HEK293 (cell line): Measurements from ENCODE around the gene PABPN1.

Source experiments
- BCL6B ChIP-seq: fragments of 450-650 bp; formaldehyde crosslinking; IDR thresholded peaks from 2 replicates; pipeline ENCODE4 v1.5.1; 2017; ENCODE audit warnings: missing biosample characterization, missing genetic modification characterization
- EGR2 ChIP-seq: fragments of 450-650 bp; formaldehyde crosslinking; IDR thresholded peaks from 2 replicates; pipeline ENCODE4 v1.5.1; 2016; ENCODE audit warnings: low read depth, missing biosample characterization, missing genetic modification characterization
- GLIS2 ChIP-seq: fragments of 450-650 bp; formaldehyde crosslinking; IDR thresholded peaks from 2 replicates; pipeline ENCODE4 v1.5.1; 2016; ENCODE audit warnings: missing biosample characterization, missing genetic modification characterization
- MYNN ChIP-seq: fragments of 450-650 bp; formaldehyde crosslinking; IDR thresholded peaks from 2 replicates; pipeline ENCODE4 v1.5.1; 2016; ENCODE audit warnings: missing biosample characterization, missing genetic modification characterization, borderline replicate concordance
- PATZ1 ChIP-seq: fragments of 450-650 bp; formaldehyde crosslinking; IDR thresholded peaks from 2 replicates; pipeline ENCODE4 v1.5.1; 2016; ENCODE audit warnings: missing biosample characterization, missing genetic modification characterization
- SALL2 ChIP-seq: fragments of 450-650 bp; formaldehyde crosslinking; IDR thresholded peaks from 2 replicates; pipeline ENCODE4 v1.5.0; 2017; ENCODE audit warnings: missing biosample characterization, mild to moderate bottlenecking, missing genetic modification characterization, borderline replicate concordance
- ZBTB17 ChIP-seq: fragments of 450-650 bp; formaldehyde crosslinking; IDR thresholded peaks from 2 replicates; pipeline ENCODE4 v1.5.1; 2016; ENCODE audit warnings: missing biosample characterization, missing genetic modification characterization
- ZBTB8A ChIP-seq: fragments of 450-650 bp; formaldehyde crosslinking; IDR thresholded peaks from 2 replicates; pipeline ENCODE4 v1.5.1; 2016; ENCODE audit warnings: missing biosample characterization, missing genetic modification characterization
- ZNF140 ChIP-seq: fragments of 450-650 bp; formaldehyde crosslinking; IDR thresholded peaks from 2 replicates; pipeline ENCODE4 v1.5.1; 2016; ENCODE audit warnings: missing biosample characterization, missing genetic modification characterization
- ZNF202 ChIP-seq: fragments of 450-650 bp; formaldehyde crosslinking; IDR thresholded peaks from 2 replicates; pipeline ENCODE4 v1.5.1; 2016; ENCODE audit warnings: missing biosample characterization, missing genetic modification characterization, borderline replicate concordance
- ZNF280C ChIP-seq: fragments of 450-650 bp; formaldehyde crosslinking; IDR thresholded peaks from 2 replicates; pipeline ENCODE4 v1.5.1; 2016; ENCODE audit warnings: missing biosample characterization, missing genetic modification characterization
- ZNF37A ChIP-seq: fragments of 450-650 bp; IDR thresholded peaks from 2 replicates; pipeline ENCODE4 v1.5.1; 2018; ENCODE audit warnings: missing biosample characterization, missing genetic modification characterization
- ZNF404 ChIP-seq: fragments of 450-650 bp; formaldehyde crosslinking; IDR thresholded peaks from 2 replicates; pipeline ENCODE4 v1.5.1; 2017; ENCODE audit warnings: missing biosample characterization, missing genetic modification characterization
- ZNF510 ChIP-seq: fragments of 450-650 bp; formaldehyde crosslinking; IDR thresholded peaks from 2 replicates; pipeline ENCODE4 v1.5.1; 2018; ENCODE audit warnings: mild to moderate bottlenecking, missing genetic modification characterization, missing biosample characterization; ENCODE audit not compliant: insufficient replicate concordance
- ZNF521 ChIP-seq: fragments of 450-650 bp; formaldehyde crosslinking; IDR thresholded peaks from 2 replicates; pipeline ENCODE4 v1.5.1; 2017; ENCODE audit warnings: missing biosample characterization, mild to moderate bottlenecking, missing genetic modification characterization
- ZNF529 ChIP-seq: fragments of 450-650 bp; formaldehyde crosslinking; IDR thresholded peaks from 2 replicates; pipeline ENCODE4 v1.5.1; 2017; ENCODE audit warnings: missing genetic modification characterization, missing biosample characterization; ENCODE audit not compliant: insufficient replicate concordance
- ZNF623 ChIP-seq: fragments of 450-650 bp; formaldehyde crosslinking; IDR thresholded peaks from 2 replicates; pipeline ENCODE4 v1.5.1; 2016; ENCODE audit warnings: missing biosample characterization, missing genetic modification characterization
- ZNF624 ChIP-seq: fragments of 450-650 bp; formaldehyde crosslinking; IDR thresholded peaks from 2 replicates; pipeline ENCODE4 v1.5.1; 2017; ENCODE audit warnings: missing biosample characterization, missing genetic modification characterization
- ZNF626 ChIP-seq: fragments of 450-650 bp; sonication (Bioruptor Pico); formaldehyde crosslinking; IDR thresholded peaks from 2 replicates; pipeline ENCODE4 v1.5.1; 2018; ENCODE audit warnings: missing biosample characterization, missing genetic modification characterization, inconsistent platforms
- ZNF830 ChIP-seq: fragments of 450-650 bp; IDR thresholded peaks from 2 replicates; pipeline ENCODE4 v1.5.0; 2018; ENCODE audit warnings: missing biosample characterization, missing genetic modification characterization, low read depth, mild to moderate bottlenecking, moderate library complexity
- ZSCAN30 ChIP-seq: fragments of 450-650 bp; IDR thresholded peaks from 2 replicates; pipeline ENCODE4 v1.5.1; 2018; ENCODE audit warnings: missing biosample characterization, mild to moderate bottlenecking, missing genetic modification characterization, moderate library complexity
- TF ChIP-seq, protein P1 (sequence below): fragments of 450-650 bp; formaldehyde crosslinking; IDR thresholded peaks from 2 replicates; pipeline ENCODE4 v1.5.1; 2016; ENCODE audit warnings: missing biosample characterization, missing genetic modification characterization
- TF ChIP-seq, protein P2 (sequence below): fragments of 450-650 bp; formaldehyde crosslinking; IDR thresholded peaks from 2 replicates; pipeline ENCODE4 v1.5.1; 2016; ENCODE audit warnings: missing biosample characterization, missing genetic modification characterization, low read depth
- TF ChIP-seq, protein P3 (sequence below): fragments of 450-650 bp; formaldehyde crosslinking; conservative IDR thresholded peaks from 2 replicates; pipeline ENCODE4 v1.5.1; 2016; ENCODE audit warnings: low read depth, missing biosample characterization, missing genetic modification characterization

The PABPN1 gene

DNA sequence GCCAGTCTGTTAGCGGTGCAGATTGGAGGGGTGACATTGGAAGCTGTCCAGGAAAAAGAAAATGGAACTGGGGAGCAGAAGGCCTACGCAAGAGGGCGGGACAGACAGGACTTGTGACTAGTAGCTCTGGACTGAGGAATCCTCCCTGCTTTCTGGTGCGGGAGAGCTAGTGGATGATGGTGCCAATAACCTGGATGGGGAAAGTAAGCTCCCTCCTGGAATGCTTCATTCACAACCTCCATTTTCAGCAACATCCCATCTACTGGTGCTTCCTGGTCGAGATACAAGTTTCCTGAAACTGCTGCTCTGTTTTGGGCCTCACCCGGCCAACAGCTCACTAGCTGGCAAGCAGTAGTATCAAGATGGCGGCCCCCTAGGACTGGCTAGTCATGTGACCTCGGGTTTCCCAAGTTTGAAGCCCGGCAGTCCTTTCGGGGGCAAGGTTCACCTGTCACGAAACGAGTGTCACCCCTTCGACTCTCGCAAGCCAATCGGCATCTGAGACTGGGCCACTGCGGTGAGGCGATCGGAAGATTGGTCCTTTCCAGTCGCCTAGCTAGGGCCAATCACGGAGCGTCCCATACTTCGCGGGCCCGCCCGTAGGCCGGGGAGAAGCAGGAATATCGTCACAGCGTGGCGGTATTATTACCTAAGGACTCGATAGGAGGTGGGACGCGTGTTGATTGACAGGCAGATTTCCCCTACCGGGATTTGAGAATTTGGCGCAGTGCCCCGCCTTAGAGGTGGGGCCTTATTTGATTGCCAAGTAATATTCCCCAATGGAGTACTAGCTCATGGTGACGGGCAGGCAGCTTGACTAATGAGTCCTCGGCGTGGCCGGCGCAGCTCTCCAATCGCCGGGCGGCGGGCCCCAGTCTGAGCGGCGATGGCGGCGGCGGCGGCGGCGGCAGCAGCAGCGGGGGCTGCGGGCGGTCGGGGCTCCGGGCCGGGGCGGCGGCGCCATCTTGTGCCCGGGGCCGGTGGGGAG, at the start of gene PABPN1 (continued):
- TF ChIP-seq PATZ1 (peak; percentile 75), ZNF202 (tag by site-specific recombination) (no peak), MYNN (tag by site-specific recombination) (no peak), ZNF510 (tag by site-specific recombination) (no peak), ZNF280C (no peak), ZNF830 (tag by site-specific recombination) (no peak), SALL2 (tag by site-specific recombination) (no peak), EGR2 (tag by site-specific recombination) (no peak), ZNF521 (tag by site-specific recombination) (no peak), GLIS2 (tag by site-specific recombination) (peak; percentile 24; the same call in 1 of the 2 replicates), ZBTB8A (tag by site-specific recombination) (peak; percentile 79), ZNF529 (tag by site-specific recombination) (no peak), ZNF404 (tag by site-specific recombination) (no peak), ZNF623 (tag by site-specific recombination) (no peak), ZNF140 (tag by site-specific recombination) (no peak), BCL6B (no peak), ZNF37A (tag by site-specific recombination) (no peak), ZNF626 (tag by site-specific recombination) (no peak), ZSCAN30 (peak; percentile 80; the same call in 1 of the 2 replicates), ZBTB17 (tag by site-specific recombination) (peak; percentile 86), ZNF624 (tag by site-specific recombination) (no peak)
- TF ChIP-seq, protein P1, sequence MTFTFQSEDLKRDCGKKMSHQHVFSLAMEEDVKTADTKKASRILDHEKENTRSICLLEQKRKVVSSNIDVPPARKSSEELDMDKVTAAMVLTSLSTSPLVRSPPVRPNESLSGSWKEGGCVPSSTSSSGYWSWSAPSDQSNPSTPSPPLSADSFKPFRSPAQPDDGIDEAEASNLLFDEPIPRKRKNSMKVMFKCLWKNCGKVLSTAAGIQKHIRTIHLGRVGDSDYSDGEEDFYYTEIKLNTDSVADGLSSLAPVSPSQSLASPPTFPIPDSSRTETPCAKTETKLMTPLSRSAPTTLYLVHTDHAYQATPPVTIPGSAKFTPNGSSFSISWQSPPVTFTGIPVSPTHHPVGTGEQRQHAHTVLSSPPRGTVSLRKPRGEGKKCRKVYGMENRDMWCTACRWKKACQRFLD, result no peak
- TF ChIP-seq, protein P2, sequence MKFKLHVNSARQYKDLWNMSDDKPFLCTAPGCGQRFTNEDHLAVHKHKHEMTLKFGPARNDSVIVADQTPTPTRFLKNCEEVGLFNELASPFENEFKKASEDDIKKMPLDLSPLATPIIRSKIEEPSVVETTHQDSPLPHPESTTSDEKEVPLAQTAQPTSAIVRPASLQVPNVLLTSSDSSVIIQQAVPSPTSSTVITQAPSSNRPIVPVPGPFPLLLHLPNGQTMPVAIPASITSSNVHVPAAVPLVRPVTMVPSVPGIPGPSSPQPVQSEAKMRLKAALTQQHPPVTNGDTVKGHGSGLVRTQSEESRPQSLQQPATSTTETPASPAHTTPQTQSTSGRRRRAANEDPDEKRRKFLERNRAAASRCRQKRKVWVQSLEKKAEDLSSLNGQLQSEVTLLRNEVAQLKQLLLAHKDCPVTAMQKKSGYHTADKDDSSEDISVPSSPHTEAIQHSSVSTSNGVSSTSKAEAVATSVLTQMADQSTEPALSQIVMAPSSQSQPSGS, result no peak
- TF ChIP-seq, protein P3, sequence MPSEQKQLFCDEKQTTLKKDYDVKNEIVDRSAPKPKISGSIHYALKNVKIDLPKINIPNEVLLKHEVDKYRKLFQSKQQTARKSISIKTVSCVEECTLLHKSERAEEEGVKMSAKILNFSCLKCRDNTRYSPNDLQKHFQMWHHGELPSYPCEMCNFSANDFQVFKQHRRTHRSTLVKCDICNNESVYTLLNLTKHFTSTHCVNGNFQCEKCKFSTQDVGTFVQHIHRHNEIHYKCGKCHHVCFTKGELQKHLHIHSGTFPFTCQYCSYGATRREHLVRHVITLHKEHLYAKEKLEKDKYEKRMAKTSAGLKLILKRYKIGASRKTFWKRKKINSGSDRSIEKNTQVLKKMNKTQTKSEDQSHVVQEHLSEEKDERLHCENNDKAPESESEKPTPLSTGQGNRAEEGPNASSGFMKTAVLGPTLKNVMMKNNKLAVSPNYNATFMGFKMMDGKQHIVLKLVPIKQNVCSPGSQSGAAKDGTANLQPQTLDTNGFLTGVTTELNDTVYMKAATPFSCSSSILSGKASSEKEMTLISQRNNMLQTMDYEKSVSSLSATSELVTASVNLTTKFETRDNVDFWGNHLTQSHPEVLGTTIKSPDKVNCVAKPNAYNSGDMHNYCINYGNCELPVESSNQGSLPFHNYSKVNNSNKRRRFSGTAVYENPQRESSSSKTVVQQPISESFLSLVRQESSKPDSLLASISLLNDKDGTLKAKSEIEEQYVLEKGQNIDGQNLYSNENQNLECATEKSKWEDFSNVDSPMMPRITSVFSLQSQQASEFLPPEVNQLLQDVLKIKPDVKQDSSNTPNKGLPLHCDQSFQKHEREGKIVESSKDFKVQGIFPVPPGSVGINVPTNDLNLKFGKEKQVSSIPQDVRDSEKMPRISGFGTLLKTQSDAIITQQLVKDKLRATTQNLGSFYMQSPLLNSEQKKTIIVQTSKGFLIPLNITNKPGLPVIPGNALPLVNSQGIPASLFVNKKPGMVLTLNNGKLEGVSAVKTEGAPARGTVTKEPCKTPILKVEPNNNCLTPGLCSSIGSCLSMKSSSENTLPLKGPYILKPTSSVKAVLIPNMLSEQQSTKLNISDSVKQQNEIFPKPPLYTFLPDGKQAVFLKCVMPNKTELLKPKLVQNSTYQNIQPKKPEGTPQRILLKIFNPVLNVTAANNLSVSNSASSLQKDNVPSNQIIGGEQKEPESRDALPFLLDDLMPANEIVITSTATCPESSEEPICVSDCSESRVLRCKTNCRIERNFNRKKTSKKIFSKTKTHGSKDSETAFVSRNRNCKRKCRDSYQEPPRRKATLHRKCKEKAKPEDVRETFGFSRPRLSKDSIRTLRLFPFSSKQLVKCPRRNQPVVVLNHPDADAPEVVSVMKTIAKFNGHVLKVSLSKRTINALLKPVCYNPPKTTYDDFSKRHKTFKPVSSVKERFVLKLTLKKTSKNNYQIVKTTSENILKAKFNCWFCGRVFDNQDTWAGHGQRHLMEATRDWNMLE (tag by site-specific recombination), result peak; percentile 74
